GM18526 (cell line): ENCODE results near the gene STEAP2.

Experiments
- POLR2A ChIP-seq: IDR thresholded peaks from 3 replicates; pipeline ENCODE4 v1.6.1; 2011; ENCODE audit not compliant: insufficient read length; ENCODE audit errors: extremely low read depth

STEAP2 gene

GRCh38 chr7:90272242-90272641 lies 60.7 kb downstream of the STEAP2 start:
- TF ChIP-seq POLR2A = no peak

GRCh38 chr7:90274161-90274560 lies 62.6 kb downstream of the STEAP2 start:
- TF ChIP-seq POLR2A = no peak

- TF ChIP-seq POLR2A = no peak
Observed at GRCh38 chr7:90276033-90276728, 64.6 kb downstream of the STEAP2 start.
